Measurements from ENCODE around the gene TTYH3.

The TTYH3 gene

DNA sequence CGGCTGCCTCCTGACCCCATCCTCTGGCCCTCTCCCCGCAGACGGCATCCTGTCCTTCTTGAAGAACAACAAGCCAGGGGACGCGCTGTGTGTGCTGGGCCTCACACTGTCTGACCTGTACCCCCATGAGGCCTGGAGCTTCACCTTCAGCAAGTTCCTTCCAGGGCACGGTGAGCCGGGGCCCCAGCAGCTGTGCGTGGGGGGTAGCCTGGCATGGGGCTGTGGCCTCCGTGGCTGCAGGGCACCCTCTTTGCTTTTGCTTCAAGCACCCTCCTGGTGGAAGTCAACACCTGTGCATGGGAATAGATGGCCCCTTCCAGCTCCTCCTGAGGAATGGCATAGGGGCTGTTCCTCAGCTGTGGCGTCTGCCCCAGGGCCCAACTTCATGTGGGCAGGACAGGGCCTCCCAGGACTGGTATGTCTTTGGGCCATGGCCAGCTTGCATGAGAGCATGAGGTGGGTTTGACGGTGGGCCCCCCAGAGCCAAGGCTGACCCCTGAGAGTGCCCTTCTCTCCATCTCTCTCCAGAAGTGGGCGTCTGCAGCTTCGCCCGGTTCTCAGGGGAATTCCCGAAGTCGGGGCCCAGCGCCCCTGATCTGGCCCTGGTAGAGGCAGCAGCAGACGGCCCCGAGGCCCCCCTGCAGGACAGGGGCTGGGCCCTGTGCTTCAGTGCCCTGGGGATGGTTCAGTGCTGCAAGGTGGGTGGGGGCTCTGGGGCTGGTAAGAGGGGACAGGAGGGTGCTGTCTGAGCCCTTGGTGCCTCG, 76.9 kb downstream of the TTYH3 start:
- DNase-seq (ENCODE audit: low read depth in 3 of 3), result no peak

DNA sequence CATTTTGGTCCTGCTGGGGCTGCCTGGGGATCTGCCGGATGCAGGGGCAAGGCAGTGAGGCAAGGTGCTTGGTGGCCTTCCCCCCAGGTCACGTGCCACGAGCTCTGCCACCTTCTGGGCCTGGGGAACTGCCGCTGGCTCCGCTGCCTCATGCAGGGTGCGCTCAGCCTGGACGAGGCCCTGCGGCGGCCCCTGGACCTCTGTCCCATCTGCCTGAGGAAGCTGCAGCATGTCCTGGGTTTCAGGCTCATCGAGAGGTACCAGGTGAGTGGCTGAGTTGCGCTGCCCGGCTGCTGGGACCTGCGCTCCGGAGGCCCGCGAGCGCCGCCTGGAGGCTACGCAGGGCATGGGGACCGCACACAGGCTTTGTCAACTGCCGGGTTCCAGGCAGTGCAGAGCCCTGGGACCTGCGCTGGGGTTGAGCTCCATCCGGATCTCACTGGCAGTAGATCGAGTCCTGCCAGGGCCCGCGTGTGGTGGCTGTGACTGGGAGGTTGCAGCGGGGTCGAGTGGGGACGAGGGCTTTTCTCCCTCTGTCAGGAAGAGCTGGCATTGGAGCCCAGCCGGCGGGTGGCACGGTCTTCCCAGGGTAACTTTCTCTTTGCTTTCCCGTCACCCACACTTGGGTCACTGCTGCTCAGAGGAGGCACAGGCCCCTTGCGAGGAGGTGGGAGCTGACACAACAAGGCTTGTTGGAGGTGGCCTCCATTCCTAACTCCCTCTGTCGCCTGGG, 77.9 kb downstream of the TTYH3 start:
- DNase-seq (ENCODE audit: low read depth in 3 of 3), result peak; percentile 56 to 69 (median 63)

DNA sequence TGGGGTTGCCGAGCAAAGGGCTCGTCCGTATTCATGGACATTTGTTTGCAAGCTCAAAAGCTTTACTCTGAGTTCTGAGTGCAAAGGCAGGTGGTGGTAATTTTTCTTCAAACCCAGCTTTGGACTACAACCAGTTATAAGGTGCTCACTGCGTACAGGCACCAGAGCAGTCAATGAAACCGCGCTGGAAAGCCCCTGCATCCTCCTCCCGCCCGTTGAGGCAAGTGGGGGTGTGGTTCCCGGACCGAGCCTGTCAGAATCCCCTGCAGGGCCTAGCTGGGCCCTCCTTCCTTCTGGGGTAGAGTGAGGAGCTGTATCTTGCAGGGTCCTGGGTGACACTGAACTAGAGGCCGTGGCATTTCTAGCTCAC, 78.5 kb downstream of the TTYH3 start:
- DNase-seq (ENCODE audit: low read depth in 3 of 3), result peak in 1 of 3 experiments; percentile 45

DNA sequence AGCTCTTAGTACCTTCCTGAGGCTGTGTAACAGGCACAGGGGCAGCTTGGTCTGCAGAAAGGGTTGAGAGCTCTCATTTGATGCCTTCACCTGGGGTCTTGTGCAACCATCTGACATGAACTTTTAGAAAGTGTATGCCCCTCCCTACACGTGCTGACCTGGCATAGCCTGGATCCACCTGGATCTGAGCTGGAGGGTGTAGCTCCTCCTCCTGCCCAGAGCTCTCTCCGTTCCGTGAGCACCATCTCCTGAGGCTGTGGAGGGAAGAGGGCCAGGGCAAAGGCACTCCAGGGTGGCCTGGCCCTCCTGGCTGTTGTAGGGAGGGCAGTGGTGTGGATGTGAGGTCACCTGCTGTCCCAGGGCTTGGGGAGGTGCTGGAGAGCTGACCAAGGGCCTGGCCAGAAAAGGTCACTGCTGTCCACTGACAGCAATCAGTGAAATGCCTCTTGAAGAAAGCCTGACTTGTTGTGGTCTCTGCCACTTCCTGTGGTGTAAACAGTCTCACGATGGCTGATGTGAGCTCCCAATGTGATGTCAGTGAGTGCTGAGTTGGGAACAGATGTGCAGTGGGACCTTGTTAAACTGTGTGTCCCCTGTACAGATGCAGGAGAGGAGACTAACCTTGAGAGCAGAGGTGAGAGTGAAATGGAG, 79.2 kb downstream of the TTYH3 start:
- DNase-seq (ENCODE audit: low read depth in 3 of 3), result no peak

DNA sequence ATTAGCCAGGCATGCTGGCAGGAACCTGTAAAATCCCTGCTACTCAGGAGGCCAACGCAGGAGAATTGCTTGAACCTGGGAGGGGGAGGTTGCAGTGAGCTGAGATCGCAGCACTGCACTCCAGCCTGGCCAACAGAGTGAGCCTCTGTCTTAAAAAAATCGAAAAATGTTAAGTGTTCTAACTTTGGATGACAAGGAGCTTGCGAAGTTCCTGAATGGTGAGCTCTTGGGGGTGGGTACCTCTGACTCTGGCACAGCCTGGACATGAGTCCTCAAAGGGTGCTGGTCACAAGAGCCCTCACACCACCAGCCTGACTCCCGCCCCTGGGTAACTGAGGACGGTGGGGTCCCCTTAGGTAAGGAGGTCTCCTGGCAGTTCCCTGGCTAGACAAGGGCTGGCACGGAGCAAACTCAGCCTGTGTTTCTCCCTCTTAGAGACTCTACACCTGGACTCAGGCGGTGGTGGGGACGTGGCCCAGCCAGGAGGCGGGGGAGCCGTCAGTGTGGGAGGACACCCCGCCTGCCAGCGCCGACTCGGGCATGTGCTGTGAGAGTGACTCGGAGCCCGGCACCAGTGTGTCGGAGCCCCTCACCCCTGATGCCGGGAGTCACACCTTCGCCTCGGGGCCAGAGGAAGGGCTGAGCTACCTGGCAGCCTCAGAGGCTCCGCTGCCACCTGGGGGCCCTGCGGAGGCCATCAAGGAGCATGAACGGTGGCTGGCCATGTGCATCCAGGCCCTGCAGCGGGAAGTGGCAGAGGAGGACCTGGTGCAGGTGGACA, 80.3 kb downstream of the TTYH3 start:
- no peak for DNase-seq (ENCODE audit: low read depth in 3 of 3)

DNA sequence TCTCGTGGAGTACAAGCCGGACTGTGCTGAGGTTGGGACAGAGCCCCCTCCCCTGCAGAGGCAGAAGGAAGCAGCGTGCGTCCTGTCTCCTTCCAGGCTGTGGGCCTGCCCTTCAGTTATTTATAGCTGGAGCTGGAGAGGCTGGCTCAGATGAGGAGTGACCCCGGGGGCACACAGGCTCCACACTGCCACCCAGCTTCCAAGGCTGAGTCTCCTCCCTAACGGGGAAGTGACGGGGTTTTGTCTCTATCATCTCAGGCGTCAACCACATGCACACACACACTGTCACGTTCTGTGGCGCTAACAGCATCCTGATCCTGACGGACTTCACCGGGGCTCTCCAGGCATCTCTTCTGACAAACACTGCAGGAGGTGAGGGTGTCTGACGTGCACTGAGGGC, 81.6 kb downstream of the TTYH3 start:
- DNase-seq (ENCODE audit: low read depth in 3 of 3), result no peak

DNA sequence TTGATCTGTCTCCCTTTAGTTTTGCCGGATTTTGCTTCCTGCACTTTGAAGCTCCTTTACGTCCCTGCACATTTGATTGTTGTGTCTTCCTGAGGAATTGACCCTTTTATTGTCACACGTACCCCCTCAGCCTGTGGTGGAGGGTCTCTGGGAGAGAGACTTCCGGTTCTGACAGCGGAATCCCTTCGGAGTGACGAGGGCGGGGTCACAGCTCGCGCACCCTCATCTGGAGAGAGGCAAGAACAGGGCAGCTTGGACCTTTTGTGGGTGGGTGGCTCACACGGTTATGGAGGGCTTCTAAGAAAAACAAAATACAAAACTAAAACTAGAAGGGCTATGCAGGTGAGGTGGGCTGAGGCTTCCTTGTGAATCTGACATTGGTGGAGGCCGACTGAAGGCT, 82.2 kb downstream of the TTYH3 start:
- DNase-seq (ENCODE audit: low read depth in 3 of 3), result no peak

All from stimulated activated CD4-positive, alpha-beta T cell treated with anti-CD3 and anti-CD28 coated beads, TNF-alpha, amount 100 ng/mL, for 4 hours (primary cell).